Mesenchymal stem cell (in vitro differentiated cells and primary cell): ENCODE results near the gene THAP7.
A peak's percentile ranks its signal among the peaks of the same experiment; 100 is the strongest.

Source experiments
- DNase-seq: peaks from one replicate; pipeline ENCODE4 v3.0.0-alpha.2; 2013
- H2AFZ ChIP-seq: one replicate; pipeline ENCODE4 v1.6.1; 2013; ENCODE audit warnings: low read depth, mild to moderate bottlenecking, control low read depth, inconsistent platforms, low read length, moderate library complexity
- H2AK5ac ChIP-seq: 2 replicates; pipeline ENCODE4 v1.6.1; 2013; ENCODE audit warnings: low read length, moderate library complexity, mild to moderate bottlenecking, inconsistent platforms; ENCODE audit not compliant: severe bottlenecking
- H2BK120ac ChIP-seq: one replicate; pipeline ENCODE4 v1.6.1; 2013; ENCODE audit warnings: low read depth, mild to moderate bottlenecking, inconsistent platforms, low read length, moderate library complexity
- H2BK12ac ChIP-seq, 2 experiments: one replicate each; pipeline ENCODE4 v1.6.1; 2013; ENCODE audit warnings: inconsistent platforms in 2 of 2, low read length in 2 of 2, mild to moderate bottlenecking in 2 of 2, moderate library complexity in 2 of 2, control low read depth in 1 of 2
- H2BK15ac ChIP-seq: one replicate; pipeline ENCODE4 v1.6.1; 2013; ENCODE audit warnings: mild to moderate bottlenecking, low read depth, inconsistent platforms; ENCODE audit not compliant: poor library complexity, severe bottlenecking
- H2BK5ac ChIP-seq: 2 replicates; pipeline ENCODE4 v1.6.1; 2013; ENCODE audit warnings: low read depth, mild to moderate bottlenecking, low read length, control low read depth, inconsistent platforms; ENCODE audit not compliant: poor library complexity, severe bottlenecking
- H3K14ac ChIP-seq, 2 experiments: one replicate each; pipeline ENCODE4 v1.6.1; 2013; ENCODE audit warnings: inconsistent platforms in 2 of 2, low read length in 2 of 2, control low read depth in 1 of 2, mild to moderate bottlenecking in 1 of 2, moderate library complexity in 1 of 2
- H3K18ac ChIP-seq, 2 experiments: one replicate each; pipeline ENCODE4 v1.6.1; 2013; ENCODE audit warnings: inconsistent platforms in 2 of 2, low read length in 2 of 2, control low read depth in 1 of 2, low read depth in 1 of 2, mild to moderate bottlenecking in 1 of 2
- H3K23ac ChIP-seq, 2 experiments: one replicate each; pipeline ENCODE4 v1.6.1; 2013; ENCODE audit warnings: inconsistent platforms in 2 of 2, low read length in 2 of 2, mild to moderate bottlenecking in 2 of 2, moderate library complexity in 2 of 2, control low read depth in 1 of 2
- H3K27ac ChIP-seq: 2 replicates; pipeline ENCODE4 v1.5.1; 2013; ENCODE audit warnings: mild to moderate bottlenecking, moderate library complexity, low read length, control low read depth, inconsistent platforms; ENCODE audit not compliant: poor library complexity, severe bottlenecking
- H3K27me3 ChIP-seq, 2 experiments: 2 replicates each; pipeline versions ENCODE4 v1.6.1 to v1.7.0; 2013; ENCODE audit warnings: low read length in 2 of 2, mild to moderate bottlenecking in 2 of 2, moderate library complexity in 2 of 2, control low read depth in 1 of 2, inconsistent platforms in 1 of 2; ENCODE audit not compliant: control insufficient read depth in 1 of 2, insufficient read depth in 1 of 2
- H3K36me3 ChIP-seq, 2 experiments: 2 replicates each; pipeline versions ENCODE4 v1.6.1 to v1.7.0; 2013; ENCODE audit warnings: low read length in 2 of 2, control low read depth in 1 of 2, inconsistent platforms in 1 of 2, low read depth in 1 of 2, mild to moderate bottlenecking in 1 of 2; ENCODE audit not compliant: insufficient read depth in 2 of 2, control insufficient read depth in 1 of 2
- H3K4ac ChIP-seq, 2 experiments: one replicate each; pipeline ENCODE4 v1.6.1; 2013; ENCODE audit warnings: inconsistent platforms in 2 of 2, low read length in 2 of 2, mild to moderate bottlenecking in 2 of 2, moderate library complexity in 2 of 2, control low read depth in 1 of 2, low read depth in 1 of 2
- H3K4me1 ChIP-seq: 2 replicates; pipeline ENCODE4 v1.6.1; 2013; ENCODE audit warnings: low read depth, low read length, control low read depth; ENCODE audit not compliant: control insufficient read depth, insufficient read depth
- H3K4me2 ChIP-seq: 2 replicates; pipeline ENCODE4 v1.6.1; 2013; ENCODE audit warnings: low read length, mild to moderate bottlenecking, inconsistent platforms; ENCODE audit not compliant: poor library complexity, severe bottlenecking
- H3K4me3 ChIP-seq, 2 experiments: 2 replicates each; pipeline versions ENCODE4 v1.5.1 to v1.7.0; 2013; ENCODE audit warnings: low read length in 2 of 2, mild to moderate bottlenecking in 2 of 2, control low read depth in 1 of 2, low read depth in 1 of 2; ENCODE audit not compliant: insufficient read depth in 1 of 2
- H3K79me1 ChIP-seq: replicated peaks from 2 replicates; pipeline ENCODE4 v1.6.1; 2013; ENCODE audit warnings: mild to moderate bottlenecking, control low read depth, low read length, inconsistent platforms; ENCODE audit not compliant: poor library complexity, severe bottlenecking
- H3K9ac ChIP-seq: 2 replicates; pipeline ENCODE4 v1.7.0; 2013; ENCODE audit warnings: mild to moderate bottlenecking, low read length, moderate library complexity
- H3K9me3 ChIP-seq: 2 replicates; pipeline ENCODE4 v1.7.0; 2013; ENCODE audit warnings: mild to moderate bottlenecking, low read length; ENCODE audit not compliant: control insufficient read depth
- H4K8ac ChIP-seq: one replicate; pipeline ENCODE4 v1.6.1; 2013; ENCODE audit warnings: inconsistent platforms, mild to moderate bottlenecking, low read length, moderate library complexity
- H4K91ac ChIP-seq: one replicate; pipeline ENCODE4 v1.6.1; 2013; ENCODE audit warnings: mild to moderate bottlenecking, low read length, inconsistent platforms
- WGBS: methylation state at CpG from one replicate; pipeline ENCODE4 v1.1.7; 2013; ENCODE audit warnings: mixed read lengths; 5-methylcytosine and 5-hydroxymethylcytosine counted together

Gene THAP7

GRCh38 chr22:21032037-21032867 lies 30.3 kb upstream of the THAP7 start, which contains the start of gene SLC7A4:
Gene SLC7A4 (minus strand): TSS chr22:21032561. CDS start chr22:21031812, 749 bp downstream.
- no peak for DNase-seq
- Histone ChIP-seq H2BK120ac (peak within 1 kb of the TSS; percentile 39), H3K4me1 (peaks cover 21% of the 10 kb centered on the region), H2BK12ac (peak within 1 kb of the TSS in 1 of 2 experiments; percentile 6), H2BK15ac (peak within 1 kb of the TSS; percentile 70), H3K23ac (peak within 1 kb of the TSS in 1 of 2 experiments; percentile 73), H3K27me3 (peaks cover 36 to 53% of the 10 kb centered on the region in 2 experiments), H4K91ac (peak within 1 kb of the TSS; percentile 31), H3K18ac (peak within 1 kb of the TSS in 1 of 2 experiments; percentile 57), H4K8ac (peak within 1 kb of the TSS; percentile 79), H3K4ac (peak within 1 kb of the TSS in 1 of 2 experiments; percentile 37), H3K79me1 (no peaks in the 10 kb centered on the region), H3K4me3 (peak within 1 kb of the TSS; percentile 37 to 61), H2BK5ac (no peak within 1 kb of the TSS), H3K4me2 (peak within 1 kb of the TSS; percentile 71), H3K9me3 (no peaks in the 10 kb centered on the region), H3K27ac (no peak within 1 kb of the TSS), H3K14ac (no peak within 1 kb of the TSS), H2AFZ (peak within 1 kb of the TSS; percentile 29), H3K9ac (no peak within 1 kb of the TSS), H3K36me3 (peaks cover 0 to 4% of the 10 kb centered on the region in 2 experiments), H2AK5ac (no peak within 1 kb of the TSS)
- WGBS = 18% methylated on average over 53 of the region's 59 CpGs

DNA sequence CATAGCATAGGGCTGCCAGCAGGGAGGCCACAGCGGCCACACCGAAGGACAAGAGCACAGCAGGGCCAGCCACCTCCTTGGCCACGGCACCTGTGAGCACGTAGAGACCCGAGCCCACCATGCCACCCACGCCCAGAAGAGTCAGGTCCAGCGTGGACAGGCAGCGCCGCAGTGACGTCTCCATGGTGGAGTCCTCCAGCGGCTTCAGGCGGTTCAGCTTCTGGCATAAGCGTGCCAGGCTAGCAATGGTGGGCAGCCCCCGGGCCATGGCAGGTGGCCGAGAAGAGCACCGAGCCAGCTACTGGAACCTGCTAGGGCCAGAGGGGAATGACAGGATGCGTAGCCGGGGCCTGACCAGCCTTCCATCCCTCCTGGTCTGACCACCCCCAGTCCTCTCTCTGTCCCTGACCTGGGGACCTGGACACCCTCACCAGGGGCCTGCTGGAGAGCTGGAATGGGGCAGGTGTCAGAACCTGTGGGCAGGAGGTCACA lies 29.7 kb upstream of the THAP7 start:
- H3K4ac ChIP-seq = no peak overlapping the region
- H3K23ac ChIP-seq = no peak overlapping the region
- no peak overlapping the region for H2AFZ ChIP-seq
- H4K8ac ChIP-seq = no peak overlapping the region
- H3K18ac ChIP-seq = no peak overlapping the region
- H3K27ac ChIP-seq = no peak overlapping the region
- H3K9me3 ChIP-seq = no peaks in the 10 kb centered on the region
- no peak overlapping the region for H2BK120ac ChIP-seq
- no peak overlapping the region for H2BK5ac ChIP-seq
- H3K27me3 ChIP-seq = peaks cover 36 to 54% of the 10 kb centered on the region in 2 experiments
- H3K4me1 ChIP-seq = peaks cover 23% of the 10 kb centered on the region
- peak overlapping the region; percentile 31 for H4K91ac ChIP-seq
- H2BK15ac ChIP-seq = no peak overlapping the region
- no peaks in the 10 kb centered on the region for H3K79me1 ChIP-seq
- DNase-seq = no peak
- H3K14ac ChIP-seq = no peak overlapping the region
- H3K4me2 ChIP-seq = peak overlapping the region; percentile 71
- no peak overlapping the region for H2AK5ac ChIP-seq
- H3K4me3 ChIP-seq = no peak overlapping the region
- H3K36me3 ChIP-seq = peaks cover 0 to 4% of the 10 kb centered on the region in 2 experiments
- no peak overlapping the region for H2BK12ac ChIP-seq
- WGBS = 88% methylated on average over 16 of the region's 18 CpGs
- H3K9ac ChIP-seq = no peak overlapping the region

DNA sequence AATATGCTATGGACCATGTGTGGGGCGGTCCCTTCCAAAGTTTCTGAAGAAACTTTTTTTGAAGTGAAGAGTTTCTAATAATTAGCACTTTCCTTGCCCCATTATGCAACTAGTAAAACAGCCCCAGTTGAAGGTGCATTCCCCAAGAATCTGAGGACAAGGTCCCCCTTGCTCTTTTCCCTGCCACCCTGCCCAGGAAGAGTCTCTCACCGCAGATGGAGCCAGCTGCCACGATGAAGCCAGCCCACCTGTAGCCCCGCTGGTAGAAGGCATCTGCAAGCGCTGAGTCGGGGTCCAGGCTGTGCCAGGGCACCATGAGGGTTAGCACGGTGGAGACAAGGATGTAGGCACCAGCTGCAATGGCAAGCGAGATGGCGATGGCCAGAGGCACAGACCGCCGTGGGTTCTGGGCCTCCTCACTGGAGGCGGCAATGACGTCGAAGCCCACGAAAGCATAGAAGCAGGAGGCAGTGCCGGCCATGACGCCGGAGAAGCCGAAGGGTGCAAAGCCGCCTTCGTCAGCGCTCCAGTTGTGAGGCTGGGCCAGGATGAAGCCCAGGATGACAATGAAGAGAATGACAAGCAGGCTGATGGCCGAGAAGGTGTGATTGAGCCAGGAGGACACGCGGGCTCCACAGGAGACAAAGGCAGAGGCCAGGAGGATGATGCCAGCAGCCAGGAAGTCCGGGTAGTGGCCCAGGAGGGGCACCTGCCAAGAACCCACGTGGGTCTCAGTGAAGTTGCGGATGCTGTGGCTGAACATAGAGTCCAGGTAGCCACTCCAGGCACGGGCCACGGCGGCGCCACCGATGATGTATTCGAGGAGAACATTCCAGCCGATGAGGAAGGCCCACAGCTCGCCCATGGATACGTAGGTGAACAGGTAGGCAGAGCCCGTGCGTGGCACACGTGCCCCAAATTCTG lies 29.0 kb upstream of the THAP7 start:
- Histone ChIP-seq H3K9me3 (no peaks in the 10 kb centered on the region), H3K14ac (no peak overlapping the region), H3K79me1 (no peaks in the 10 kb centered on the region), H3K23ac (no peak overlapping the region), H3K4ac (no peak overlapping the region), H3K4me2 (no peak overlapping the region), H3K18ac (no peak overlapping the region), H3K9ac (no peak overlapping the region), H2AK5ac (no peak overlapping the region), H4K91ac (peak overlapping the region; percentile 52), H2BK5ac (no peak overlapping the region), H3K27ac (no peak overlapping the region), H2BK12ac (no peak overlapping the region), H3K36me3 (peaks cover 0 to 4% of the 10 kb centered on the region in 2 experiments), H3K4me3 (no peak overlapping the region), H4K8ac (no peak overlapping the region), H2AFZ (no peak overlapping the region), H3K4me1 (peaks cover 23% of the 10 kb centered on the region), H2BK120ac (no peak overlapping the region), H3K27me3 (peaks cover 36 to 58% of the 10 kb centered on the region in 2 experiments), H2BK15ac (no peak overlapping the region)
- no peak for DNase-seq
- 95% methylated on average over 39 of the region's 40 CpGs for WGBS
